Measurements from ENCODE around the gene SEPTIN1. TPM values are rescaled to one million over a fixed set of nuclear protein-coding genes. Genes with fewer than 3 reads are reported as not detected.

Gene SEPTIN1
- polyA plus RNA-seq, 1 of the 3 experiments (the other 2 are of a cell fraction): 0.25 TPM

GRCh38 chr16:30372725-30373124 lies 9.6 kb downstream of the SEPTIN1 start:
- Histone ChIP-seq H3K4me3 (ENCODE audit: low read depth in 2 of 2, low read length in 1 of 2) (no peak overlapping the region), H3K79me2 (ENCODE audit: insufficient read depth) (peaks cover 22% of the 10 kb centered on the region), H3K9me2 (no peaks in the 10 kb centered on the region), H3K27ac (ENCODE audit: low read depth in 2 of 2, low read length in 1 of 2) (no peak overlapping the region), H2AFZ (ENCODE audit: low read depth) (no peak overlapping the region), H3K36me3 (replicated peaks in 1 of 2; ENCODE audit: control insufficient read depth in 1 of 2, insufficient read depth in 2 of 2, low read length in 1 of 2) (no peaks in the 10 kb centered on the region), H3K4me2 (no peak overlapping the region), H4K20me1 (ENCODE audit: insufficient read depth) (peaks cover 19% of the 10 kb centered on the region), H3K27me3 (ENCODE audit: insufficient read depth) (no peaks in the 10 kb centered on the region), H3K9me3 (no peaks in the 10 kb centered on the region), H3K4me1 (ENCODE audit: control insufficient read depth in 1 of 2, insufficient read depth in 2 of 2, low read depth in 1 of 2, low read length in 1 of 2) (peaks cover 10 to 37% of the 10 kb centered on the region in 2 experiments), H3K9ac (no peak overlapping the region), H3F3A (replicated peaks; ENCODE audit: insufficient read depth) (peaks cover 8% of the 10 kb centered on the region)
- TF ChIP-seq FOXM1 (IDR thresholded peaks at IDR 0.05; ENCODE audit: low read depth) (no peak), SIN3A (IDR thresholded peaks at IDR 0.05; ENCODE audit: borderline replicate concordance, low read depth, low read length) (no peak), EP300 (IDR thresholded peaks at IDR 0.05; ENCODE audit: borderline replicate concordance in 1 of 2, low read depth in 1 of 2, low read length in 1 of 2) (no peak)
- TF ChIP-seq, protein P1, sequence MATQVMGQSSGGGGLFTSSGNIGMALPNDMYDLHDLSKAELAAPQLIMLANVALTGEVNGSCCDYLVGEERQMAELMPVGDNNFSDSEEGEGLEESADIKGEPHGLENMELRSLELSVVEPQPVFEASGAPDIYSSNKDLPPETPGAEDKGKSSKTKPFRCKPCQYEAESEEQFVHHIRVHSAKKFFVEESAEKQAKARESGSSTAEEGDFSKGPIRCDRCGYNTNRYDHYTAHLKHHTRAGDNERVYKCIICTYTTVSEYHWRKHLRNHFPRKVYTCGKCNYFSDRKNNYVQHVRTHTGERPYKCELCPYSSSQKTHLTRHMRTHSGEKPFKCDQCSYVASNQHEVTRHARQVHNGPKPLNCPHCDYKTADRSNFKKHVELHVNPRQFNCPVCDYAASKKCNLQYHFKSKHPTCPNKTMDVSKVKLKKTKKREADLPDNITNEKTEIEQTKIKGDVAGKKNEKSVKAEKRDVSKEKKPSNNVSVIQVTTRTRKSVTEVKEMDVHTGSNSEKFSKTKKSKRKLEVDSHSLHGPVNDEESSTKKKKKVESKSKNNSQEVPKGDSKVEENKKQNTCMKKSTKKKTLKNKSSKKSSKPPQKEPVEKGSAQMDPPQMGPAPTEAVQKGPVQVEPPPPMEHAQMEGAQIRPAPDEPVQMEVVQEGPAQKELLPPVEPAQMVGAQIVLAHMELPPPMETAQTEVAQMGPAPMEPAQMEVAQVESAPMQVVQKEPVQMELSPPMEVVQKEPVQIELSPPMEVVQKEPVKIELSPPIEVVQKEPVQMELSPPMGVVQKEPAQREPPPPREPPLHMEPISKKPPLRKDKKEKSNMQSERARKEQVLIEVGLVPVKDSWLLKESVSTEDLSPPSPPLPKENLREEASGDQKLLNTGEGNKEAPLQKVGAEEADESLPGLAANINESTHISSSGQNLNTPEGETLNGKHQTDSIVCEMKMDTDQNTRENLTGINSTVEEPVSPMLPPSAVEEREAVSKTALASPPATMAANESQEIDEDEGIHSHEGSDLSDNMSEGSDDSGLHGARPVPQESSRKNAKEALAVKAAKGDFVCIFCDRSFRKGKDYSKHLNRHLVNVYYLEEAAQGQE (IDR thresholded peaks at IDR 0.05; ENCODE audit: low read depth, low read length): no peak
- ChIA-PET POLR2A (no interaction called here), CTCF (interaction anchor here (1.3 kb wide), 1 partner anchor 37 kb away, joined by 5 read pairs; no protein-coding TSS in a partner anchor)
- 88% methylated on average over 5 of the region's 5 CpGs for WGBS (ENCODE audit: low lambda C conversion rate)
- DNase-seq: no peak

GRCh38 chr16:30372038-30372712 lies 10.2 kb downstream of the SEPTIN1 start:
- no peaks in the 10 kb centered on the region for H3K9me3 ChIP-seq
- H3K79me2 ChIP-seq (ENCODE audit: insufficient read depth): peaks cover 27% of the 10 kb centered on the region
- peaks cover 4% of the 10 kb centered on the region for H3F3A ChIP-seq (replicated peaks; ENCODE audit: insufficient read depth)
- no peaks in the 10 kb centered on the region for H3K36me3 ChIP-seq (replicated peaks in 1 of 2; ENCODE audit: control insufficient read depth in 1 of 2, insufficient read depth in 2 of 2, low read length in 1 of 2)
- DNase-seq: no peak
- H3K27me3 ChIP-seq (ENCODE audit: insufficient read depth): no peaks in the 10 kb centered on the region
- no peak overlapping the region for H3K4me2 ChIP-seq
- H3K9ac ChIP-seq: no peak overlapping the region
- TF ChIP-seq TEAD4 (IDR thresholded peaks at IDR 0.05; ENCODE audit: borderline replicate concordance, insufficient read depth): no peak
- TF ChIP-seq MXI1 (IDR thresholded peaks at IDR 0.05; ENCODE audit: low read depth, low read length): no peak
- TF ChIP-seq CHD2 (IDR thresholded peaks at IDR 0.05; ENCODE audit: low read length, partially characterized antibody): no peak
- no peak for TF ChIP-seq FOXM1 (IDR thresholded peaks at IDR 0.05; ENCODE audit: low read depth)
- no peak for TF ChIP-seq RFX5 (IDR thresholded peaks at IDR 0.05; ENCODE audit: low read length)
- no peak for TF ChIP-seq POLR2AphosphoS5 (IDR thresholded peaks at IDR 0.05; ENCODE audit: low read depth, low read length)
- TF ChIP-seq ELF1 (IDR thresholded peaks at IDR 0.05): no peak
- no peak for TF ChIP-seq NRF1 (IDR thresholded peaks at IDR 0.05; ENCODE audit: low read depth, low read length)
- TF ChIP-seq RAD21 (IDR thresholded peaks at IDR 0.05; ENCODE audit: low read length): no peak
- no peak for TF ChIP-seq TCF12 (IDR thresholded peaks at IDR 0.05)
- TF ChIP-seq SMC3 (IDR thresholded peaks at IDR 0.05; ENCODE audit: low read depth, low read length): no peak
- no peak for TF ChIP-seq EZH2phosphoT487 (IDR thresholded peaks at IDR 0.05; ENCODE audit: borderline replicate concordance, low read depth)
- no peak for TF ChIP-seq MAX (IDR thresholded peaks at IDR 0.05; ENCODE audit: low read depth)
- no peak for TF ChIP-seq TAF1 (IDR thresholded peaks at IDR 0.05; ENCODE audit: borderline replicate concordance, low read depth, low read length)
- ChIA-PET CTCF (interaction anchor here (1.3 to 1.8 kb wide), 3 partner anchors 23 to 46 kb away, joined by 5 to 7 read pairs (median 5); partner anchors contain the start of gene ZNF48), POLR2A (interaction anchor here (1.8 kb wide), 1 partner anchor 23 kb away, joined by 13 read pairs; the partner anchor contains the start of gene ZNF48)
- H3K4me3 ChIP-seq (ENCODE audit: low read depth in 2 of 2, low read length in 1 of 2): no peak overlapping the region
- peaks cover 25% of the 10 kb centered on the region for H4K20me1 ChIP-seq (ENCODE audit: insufficient read depth)
- H2AFZ ChIP-seq (ENCODE audit: low read depth): no peak overlapping the region
- peaks cover 7 to 38% of the 10 kb centered on the region in 2 experiments for H3K4me1 ChIP-seq (ENCODE audit: control insufficient read depth in 1 of 2, insufficient read depth in 2 of 2, low read depth in 1 of 2, low read length in 1 of 2)
- WGBS (ENCODE audit: low lambda C conversion rate): 88% methylated on average over 6 of the region's 6 CpGs
- no peaks in the 10 kb centered on the region for H3K9me2 ChIP-seq
- peak overlapping the region in 1 of 2 experiments; percentile 91; a peak in 1 of 4 replicates for H3K27ac ChIP-seq (ENCODE audit: low read depth in 2 of 2, low read length in 1 of 2)

All from SK-N-SH (cell line).